Neural cell (in vitro differentiated cells): ENCODE data around the gene GJA9. TPM values are rescaled to one million over a fixed set of nuclear protein-coding genes. Genes with fewer than 3 reads are reported as not detected.
"Not testable (repeated sequence)": the region's sequence is repeated elsewhere in the genome, so short reads cannot be mapped to it uniquely, and the experiment has no call there.

Experiments
- H2AFZ ChIP-seq: fragments of 200-600, 300-800 bp; sonication (generic), shearing (Covaris generic); 2 replicates; pipeline ENCODE4 v1.6.0; 2014; ENCODE audit warnings: low read depth, mild to moderate bottlenecking, antibody characterized with exemption, low read length, moderate library complexity
- H3F3A ChIP-seq: fragments of 200-600 bp; shearing (Covaris generic); 2 replicates; pipeline ENCODE4 v1.6.1; 2016; ENCODE audit warnings: mild to moderate bottlenecking, moderate library complexity, mixed read lengths, antibody characterized with exemption, low read length; ENCODE audit not compliant: insufficient read depth, poor library complexity, severe bottlenecking
- H3K27ac ChIP-seq: fragments of 200-600, 300-800 bp; sonication (generic), shearing (Covaris generic); 2 replicates; pipeline ENCODE4 v1.5.1; 2014; ENCODE audit warnings: mild to moderate bottlenecking, low read length, moderate library complexity
- H3K27me3 ChIP-seq: fragments of 300-800, 200-600 bp; sonication (generic), shearing (Covaris generic); 2 replicates; pipeline ENCODE4 v1.6.0; 2014; ENCODE audit warnings: mild to moderate bottlenecking, low read depth, low read length, moderate library complexity; ENCODE audit not compliant: insufficient read depth
- H3K36me3 ChIP-seq: fragments of 300-800, 200-600 bp; sonication (generic), shearing (Covaris generic); 2 replicates; pipeline ENCODE4 v1.5.1; 2014; ENCODE audit warnings: mild to moderate bottlenecking, antibody characterized with exemption, low read length, moderate library complexity; ENCODE audit not compliant: insufficient read depth
- H3K4me2 ChIP-seq: fragments of 300-800, 200-600 bp; sonication (generic), shearing (Covaris generic); 2 replicates; pipeline ENCODE4 v1.6.0; 2014; ENCODE audit warnings: mild to moderate bottlenecking, low read length
- H3K4me3 ChIP-seq: fragments of 300-800, 200-600 bp; sonication (generic), shearing (Covaris generic); 2 replicates; pipeline ENCODE4 v1.5.1; 2014; ENCODE audit warnings: mild to moderate bottlenecking, low read length, moderate library complexity
- H3K79me2 ChIP-seq: fragments of 200-600 bp; shearing (Covaris generic); replicated peaks from 2 replicates; pipeline ENCODE4 v1.6.0; 2014; ENCODE audit warnings: mild to moderate bottlenecking, low read length, moderate library complexity; ENCODE audit not compliant: insufficient read depth
- H3K9ac ChIP-seq: fragments of 300-800, 200-600 bp; sonication (generic), shearing (Covaris generic); 2 replicates; pipeline ENCODE4 v1.6.1; 2016; ENCODE audit warnings: mild to moderate bottlenecking, low read length, mixed read lengths
- H3K9me2 ChIP-seq: fragments of 200-600 bp; shearing (Covaris generic); 2 replicates; pipeline ENCODE4 v1.6.1; 2016; ENCODE audit warnings: mild to moderate bottlenecking, low read length, mixed read lengths; ENCODE audit not compliant: insufficient read depth
- H3K9me3 ChIP-seq: fragments of 200-600, 300-800 bp; sonication (generic), shearing (Covaris generic); 2 replicates; pipeline ENCODE4 v1.6.1; 2016; ENCODE audit warnings: mild to moderate bottlenecking, mixed run types, low read length, moderate library complexity, mixed read lengths
- H4K20me1 ChIP-seq: fragments of 200-600 bp; shearing (Covaris generic); 2 replicates; pipeline ENCODE4 v1.6.1; 2016; ENCODE audit warnings: mild to moderate bottlenecking, mixed run types; ENCODE audit not compliant: insufficient read depth
- CTCF ChIP-seq: fragments of 450-650 bp; IDR thresholded peaks from 2 replicates; pipeline ENCODE4 v1.5.1; 2014; ENCODE audit warnings: antibody characterized with exemption, mild to moderate bottlenecking, moderate library complexity; ENCODE audit not compliant: poor library complexity, severe bottlenecking
- EP300 ChIP-seq: fragments of 450-650 bp; conservative IDR thresholded peaks from 2 replicates; pipeline ENCODE4 v1.6.1; 2014; ENCODE audit warnings: antibody characterized with exemption, mild to moderate bottlenecking, moderate library complexity; ENCODE audit not compliant: poor library complexity, severe bottlenecking
- EZH2 ChIP-seq: fragments of 200-600, 300-800 bp; shearing (Covaris generic), sonication (generic); IDR thresholded peaks from 2 replicates; pipeline ENCODE4 v1.6.1; 2014; ENCODE audit warnings: antibody characterized with exemption, low read length, borderline replicate concordance, mild to moderate bottlenecking; ENCODE audit not compliant: insufficient read depth, poor library complexity, severe bottlenecking
- MXI1 ChIP-seq: fragments of 450-650 bp; conservative IDR thresholded peaks from 2 replicates; pipeline ENCODE4 v1.6.1; 2014; ENCODE audit warnings: antibody characterized with exemption, mild to moderate bottlenecking; ENCODE audit not compliant: poor library complexity, severe bottlenecking
- POLR2AphosphoS5 ChIP-seq: IDR thresholded peaks from 2 replicates; pipeline ENCODE4 v1.6.1; 2012
- RAD21 ChIP-seq: fragments of 450-650 bp; conservative IDR thresholded peaks from 2 replicates; pipeline ENCODE4 v1.6.1; 2014; ENCODE audit warnings: antibody characterized with exemption, mild to moderate bottlenecking, moderate library complexity
- REST ChIP-seq: IDR thresholded peaks from 2 replicates; pipeline ENCODE4 v1.6.1; 2012; ENCODE audit warnings: borderline replicate concordance
- SMC3 ChIP-seq: fragments of 450-650 bp; conservative IDR thresholded peaks from 2 replicates; pipeline ENCODE4 v1.6.1; 2014; ENCODE audit warnings: antibody characterized with exemption, mild to moderate bottlenecking, moderate library complexity; ENCODE audit not compliant: poor library complexity
- polyA plus RNA-seq: library from polyadenylated mRNA; depleted of rRNA; stranded (reverse); fragments of >200 nt; gene quantifications from 2 replicates; pipeline ENCODE4 v1.2.3, GENCODE V29; 2014

Gene GJA9
- polyA plus RNA-seq, 1 donor from 2014 or later = not detected

DNA sequence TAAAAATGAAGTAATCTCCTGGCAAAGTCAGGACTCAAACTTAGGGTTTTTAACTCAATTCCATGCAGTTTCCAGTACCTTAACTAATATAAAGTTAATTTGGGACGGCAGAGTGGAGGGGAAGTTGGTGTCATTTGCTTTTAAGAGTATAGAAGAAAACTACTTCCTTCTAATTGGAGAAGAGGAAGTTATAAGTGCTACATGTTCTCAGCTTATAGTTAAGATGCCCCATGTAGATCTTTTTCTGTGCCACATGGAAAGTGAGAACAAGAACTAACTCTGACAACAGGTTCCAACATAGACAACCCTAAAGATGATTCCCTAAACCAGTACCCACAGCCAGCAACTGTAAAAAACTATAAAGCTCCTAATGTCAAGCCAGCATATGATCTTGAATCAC, 33.3 kb downstream of the GJA9 start:
- no peak for TF ChIP-seq CTCF
- TF ChIP-seq SMC3 = no peak
- TF ChIP-seq POLR2AphosphoS5 = no peak
- no peak for TF ChIP-seq RAD21
- no peak for TF ChIP-seq MXI1
- TF ChIP-seq EZH2 = no peak
- Histone ChIP-seq H3K36me3 (peaks cover 7% of the 10 kb centered on the region), H3K4me2 (no peak overlapping the region)

GRCh38 chr1:38846210-38846609, 35.2 kb downstream of the GJA9 start:
- H2AFZ ChIP-seq = no peak overlapping the region
- H3K27ac ChIP-seq = no peak overlapping the region
- no peaks in the 10 kb centered on the region for H3K9me2 ChIP-seq
- H3K27me3 ChIP-seq = no peaks in the 10 kb centered on the region
- no peak overlapping the region for H3K4me3 ChIP-seq
- H3K9me3 ChIP-seq = no peaks in the 10 kb centered on the region
- no peaks in the 10 kb centered on the region for H3F3A ChIP-seq
- TF ChIP-seq REST = no peak
- no peak for TF ChIP-seq MXI1
- TF ChIP-seq CTCF = no peak
- no peak for TF ChIP-seq RAD21
- TF ChIP-seq EP300 = no peak
- peaks cover 7% of the 10 kb centered on the region for H3K36me3 ChIP-seq
- no peak overlapping the region for H3K4me2 ChIP-seq
- no peak overlapping the region for H3K9ac ChIP-seq
- H4K20me1 ChIP-seq = no peaks in the 10 kb centered on the region
- H3K79me2 ChIP-seq = no peaks in the 10 kb centered on the region

More for the DNA sequence above, 33.3 kb downstream of the GJA9 start:
- Histone ChIP-seq H3K9me3 (no peaks in the 10 kb centered on the region), H3F3A (no peaks in the 10 kb centered on the region), H3K9ac (no peak overlapping the region), H3K9me2 (no peaks in the 10 kb centered on the region), H3K27me3 (no peaks in the 10 kb centered on the region), H4K20me1 (no peaks in the 10 kb centered on the region), H3K27ac (no peak overlapping the region), H3K4me3 (no peak overlapping the region), H3K79me2 (no peaks in the 10 kb centered on the region), H2AFZ (no peak overlapping the region)

GRCh38 chr1:38845088-38845487, 36.3 kb downstream of the GJA9 start:
- not testable (repeated sequence) for H3K4me3 ChIP-seq, H2AFZ ChIP-seq, H3K36me3 ChIP-seq, H3K9me2 ChIP-seq, H3K79me2 ChIP-seq, H3K9ac ChIP-seq, H3F3A ChIP-seq, H3K27me3 ChIP-seq, H4K20me1 ChIP-seq, H3K9me3 ChIP-seq, H3K4me2 ChIP-seq, H3K27ac ChIP-seq
